ENCODE measurements around the gene IGSF6.
"Not testable (repeated sequence)": the region's sequence is repeated elsewhere in the genome, so short reads cannot be mapped to it uniquely, and the experiment has no call there.

Gene IGSF6

DNA sequence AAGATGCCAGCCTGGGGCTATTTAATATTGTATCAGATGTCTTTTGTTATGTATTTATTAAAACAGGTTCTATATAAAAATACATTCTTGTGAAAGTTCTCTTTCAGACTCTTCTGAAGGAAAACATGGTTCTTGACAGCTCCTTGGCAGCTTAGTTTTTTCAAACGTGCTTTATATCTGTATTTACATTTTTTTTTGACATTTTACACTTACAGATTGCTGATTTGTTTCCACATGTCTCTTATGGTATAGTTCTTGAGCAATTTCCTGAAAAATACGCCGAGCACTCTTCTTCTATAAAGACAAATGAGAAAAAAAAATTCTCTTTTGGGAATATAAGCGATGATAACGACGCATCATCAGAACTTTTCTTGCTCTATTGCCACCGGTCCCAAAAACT is 9.5 kb downstream of the IGSF6 start:
- POLR2A ChIA-PET: no interaction called here
- TF ChIP-seq ELF4 (IDR thresholded peaks at IDR 0.05) (no peak), HDGF (IDR thresholded peaks at IDR 0.05; ENCODE audit: borderline replicate concordance) (no peak)
- no peak for DNase-seq (ENCODE audit: extremely low spot score)
- CTCF ChIA-PET: interaction anchor here (0.7 kb wide), 1 partner anchor 415 kb away, joined by 3 read pairs; no protein-coding TSS in a partner anchor

DNA sequence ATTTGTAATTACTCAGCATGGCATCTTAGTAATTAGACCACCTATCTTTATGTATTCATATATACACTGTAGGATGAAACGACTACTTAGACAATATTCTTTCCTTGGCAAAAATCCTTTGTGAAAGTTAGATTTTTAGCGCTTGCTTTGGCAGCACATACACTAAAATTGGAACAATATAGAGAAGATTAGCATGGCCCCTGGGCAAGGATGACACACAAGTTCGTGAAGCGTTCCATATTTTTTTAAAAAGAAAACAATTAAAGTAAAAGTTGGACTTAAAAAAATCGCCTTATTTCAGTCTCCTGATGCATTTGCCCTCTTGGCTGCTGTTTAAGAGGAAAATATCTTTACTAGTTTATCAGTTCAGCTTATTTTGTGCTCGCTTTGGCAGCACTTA is 10.5 kb downstream of the IGSF6 start:
- CTCF ChIA-PET: no interaction called here
- DNase-seq (ENCODE audit: extremely low spot score): no peak
- TF ChIP-seq CTBP1 (IDR thresholded peaks at IDR 0.05; ENCODE audit: borderline replicate concordance): no peak
- TF ChIP-seq, protein P1, sequence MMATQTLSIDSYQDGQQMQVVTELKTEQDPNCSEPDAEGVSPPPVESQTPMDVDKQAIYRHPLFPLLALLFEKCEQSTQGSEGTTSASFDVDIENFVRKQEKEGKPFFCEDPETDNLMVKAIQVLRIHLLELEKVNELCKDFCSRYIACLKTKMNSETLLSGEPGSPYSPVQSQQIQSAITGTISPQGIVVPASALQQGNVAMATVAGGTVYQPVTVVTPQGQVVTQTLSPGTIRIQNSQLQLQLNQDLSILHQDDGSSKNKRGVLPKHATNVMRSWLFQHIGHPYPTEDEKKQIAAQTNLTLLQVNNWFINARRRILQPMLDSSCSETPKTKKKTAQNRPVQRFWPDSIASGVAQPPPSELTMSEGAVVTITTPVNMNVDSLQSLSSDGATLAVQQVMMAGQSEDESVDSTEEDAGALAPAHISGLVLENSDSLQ (IDR thresholded peaks at IDR 0.05): no peak
- TF ChIP-seq L3MBTL2 (conservative IDR thresholded peaks at IDR 0.05): no peak
- no peak for TF ChIP-seq ZNF384 (IDR thresholded peaks at IDR 0.05)
- TF ChIP-seq BHLHE40 (IDR thresholded peaks at IDR 0.05; ENCODE audit: borderline replicate concordance): no peak
- TF ChIP-seq FOXA1 (IDR thresholded peaks at IDR 0.05): no peak
- TF ChIP-seq ELF4 (IDR thresholded peaks at IDR 0.05): no peak
- TF ChIP-seq FOXM1 (IDR thresholded peaks at IDR 0.05; ENCODE audit: borderline replicate concordance): no peak
- TF ChIP-seq TARDBP (IDR thresholded peaks at IDR 0.05): no peak
- no peak for TF ChIP-seq HDGF (IDR thresholded peaks at IDR 0.05; ENCODE audit: borderline replicate concordance)
- POLR2A ChIA-PET: no interaction called here

DNA sequence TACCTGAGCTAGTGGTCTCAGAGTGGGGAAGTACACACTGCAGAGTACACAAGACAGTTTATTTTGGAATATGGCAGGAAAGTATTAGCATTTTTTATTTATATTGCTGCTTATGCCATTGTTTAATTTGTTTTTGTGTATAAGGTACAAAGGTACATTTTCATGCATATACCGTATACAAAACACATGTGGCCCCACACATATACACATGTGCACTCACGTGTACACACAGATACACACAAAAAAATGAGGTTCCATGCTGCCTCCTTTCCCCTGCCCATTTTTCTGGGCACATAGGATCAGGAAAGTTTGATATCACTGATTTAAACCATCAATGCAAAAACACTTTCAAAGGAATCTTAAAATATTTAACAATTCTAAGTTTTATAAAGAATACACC is 12.9 kb downstream of the IGSF6 start:
- DNase-seq (ENCODE audit: extremely low spot score): no peak
- ChIA-PET CTCF (no interaction called here), POLR2A (no interaction called here)
- TF ChIP-seq ELF4 (IDR thresholded peaks at IDR 0.05) (no peak), CTBP1 (IDR thresholded peaks at IDR 0.05; ENCODE audit: borderline replicate concordance) (no peak), FOXM1 (IDR thresholded peaks at IDR 0.05; ENCODE audit: borderline replicate concordance) (no peak), LEF1 (IDR thresholded peaks at IDR 0.05; ENCODE audit: borderline replicate concordance) (no peak), ZNF384 (IDR thresholded peaks at IDR 0.05) (no peak), ARNT (IDR thresholded peaks at IDR 0.05) (no peak), BHLHE40 (IDR thresholded peaks at IDR 0.05; ENCODE audit: borderline replicate concordance) (no peak), FOXA1 (IDR thresholded peaks at IDR 0.05) (no peak), SP1 (IDR thresholded peaks at IDR 0.05) (no peak)
- TF ChIP-seq, protein P1 (IDR thresholded peaks at IDR 0.05): no peak

DNA sequence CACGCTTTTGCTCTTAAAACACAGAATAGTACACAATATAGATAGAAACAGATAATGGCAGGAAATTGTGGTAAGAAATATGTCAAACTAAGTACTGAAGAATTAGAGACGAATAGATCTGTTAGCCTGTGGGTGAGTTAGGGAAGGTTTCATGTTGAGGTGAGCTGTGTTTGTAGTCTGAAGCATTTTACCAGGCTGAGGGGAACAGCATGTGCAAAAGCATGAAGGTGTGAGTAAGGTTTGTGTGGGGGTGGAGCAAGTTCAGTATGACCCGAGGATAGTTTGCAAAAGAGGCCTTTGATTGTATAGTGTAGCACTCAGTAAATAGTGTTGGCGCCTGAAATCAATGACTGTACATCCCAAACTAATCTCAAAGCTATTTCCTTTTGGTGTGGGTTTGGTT is 13.8 kb downstream of the IGSF6 start:
- POLR2A ChIA-PET: interaction anchor here (0.7 kb wide), 1 partner anchor 38 kb away, joined by 3 read pairs; no protein-coding TSS in a partner anchor
- CTCF ChIA-PET: interaction anchor here (0.6 kb wide), 1 partner anchor 23 kb away, joined by 4 read pairs; no protein-coding TSS in a partner anchor
- no peak for DNase-seq (ENCODE audit: extremely low spot score)

DNA sequence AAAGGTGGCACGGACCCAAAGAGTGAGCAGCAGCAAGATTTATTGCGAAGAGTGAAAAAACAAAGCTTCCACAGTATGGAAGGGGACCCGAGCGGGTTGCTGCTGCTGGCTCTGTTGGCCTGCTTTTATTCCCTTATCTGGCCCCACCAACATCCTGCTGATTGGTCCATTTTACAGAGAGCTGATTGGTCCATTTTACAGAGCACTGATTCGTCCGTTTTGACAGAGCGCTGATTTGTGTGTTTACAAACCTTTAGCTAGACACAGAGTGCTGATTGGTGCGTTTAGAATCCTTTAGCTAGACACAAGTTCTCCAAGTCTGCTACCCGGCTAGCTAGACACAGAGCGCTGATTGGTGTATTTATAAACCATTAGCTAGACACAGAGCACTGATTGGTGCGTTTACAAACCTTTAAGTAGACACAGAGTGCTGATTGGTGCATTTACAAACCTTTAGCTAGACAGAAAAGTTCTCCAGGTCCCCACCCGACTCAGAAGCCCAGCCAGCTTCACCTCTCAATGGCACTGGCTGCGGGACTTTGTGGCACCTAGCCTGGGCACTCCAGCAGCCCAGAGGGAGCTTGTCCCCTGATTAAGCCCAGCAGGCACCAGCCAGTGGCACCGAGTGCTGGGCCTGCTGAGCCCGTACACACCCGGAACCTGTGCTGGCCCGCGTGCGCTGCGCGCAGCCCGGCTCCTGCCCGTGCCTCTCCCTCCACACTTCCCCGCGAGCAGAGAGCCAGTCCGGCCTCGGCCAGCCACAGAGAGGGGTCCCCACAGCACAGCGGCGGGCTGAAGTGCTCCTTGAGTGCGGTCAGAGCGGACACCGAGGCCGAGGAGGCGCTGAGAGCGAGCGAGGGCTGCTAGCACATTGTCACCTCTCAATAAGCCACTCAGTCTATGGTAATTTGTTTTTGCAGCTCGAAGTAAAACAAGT is 15.1 kb downstream of the IGSF6 start:
- CTCF ChIA-PET: interaction anchor here (1.2 kb wide), 1 partner anchor 20 kb away, joined by 4 read pairs; no protein-coding TSS in a partner anchor
- no peak for TF ChIP-seq L3MBTL2 (conservative IDR thresholded peaks at IDR 0.05)
- no peak for TF ChIP-seq FOXA1 (IDR thresholded peaks at IDR 0.05)
- no peak for TF ChIP-seq LEF1 (IDR thresholded peaks at IDR 0.05; ENCODE audit: borderline replicate concordance)
- no peak for TF ChIP-seq FOXK2 (IDR thresholded peaks at IDR 0.05)
- no peak for TF ChIP-seq TARDBP (IDR thresholded peaks at IDR 0.05)
- no peak for TF ChIP-seq ARNT (IDR thresholded peaks at IDR 0.05)
- TF ChIP-seq, protein P1 (IDR thresholded peaks at IDR 0.05): no peak
- TF ChIP-seq HDGF (IDR thresholded peaks at IDR 0.05; ENCODE audit: borderline replicate concordance): no peak
- no peak for TF ChIP-seq CTBP1 (IDR thresholded peaks at IDR 0.05; ENCODE audit: borderline replicate concordance)

More for the DNA sequence above, 13.8 kb downstream of the IGSF6 start:
- TF ChIP-seq FOXA1 (IDR thresholded peaks at IDR 0.05) (no peak), FOXM1 (IDR thresholded peaks at IDR 0.05; ENCODE audit: borderline replicate concordance) (no peak), ELF4 (IDR thresholded peaks at IDR 0.05) (no peak), CTBP1 (IDR thresholded peaks at IDR 0.05; ENCODE audit: borderline replicate concordance) (no peak), HDGF (IDR thresholded peaks at IDR 0.05; ENCODE audit: borderline replicate concordance) (no peak), L3MBTL2 (conservative IDR thresholded peaks at IDR 0.05) (no peak), ARNT (IDR thresholded peaks at IDR 0.05) (no peak), SP1 (IDR thresholded peaks at IDR 0.05) (no peak), NFRKB (IDR thresholded peaks at IDR 0.05) (no peak), TARDBP (IDR thresholded peaks at IDR 0.05) (no peak), BHLHE40 (IDR thresholded peaks at IDR 0.05; ENCODE audit: borderline replicate concordance) (no peak), ZNF384 (IDR thresholded peaks at IDR 0.05) (no peak), SUZ12 (IDR thresholded peaks at IDR 0.05) (no peak), LEF1 (IDR thresholded peaks at IDR 0.05; ENCODE audit: borderline replicate concordance) (no peak)
- TF ChIP-seq, protein P1 (IDR thresholded peaks at IDR 0.05): no peak

DNA sequence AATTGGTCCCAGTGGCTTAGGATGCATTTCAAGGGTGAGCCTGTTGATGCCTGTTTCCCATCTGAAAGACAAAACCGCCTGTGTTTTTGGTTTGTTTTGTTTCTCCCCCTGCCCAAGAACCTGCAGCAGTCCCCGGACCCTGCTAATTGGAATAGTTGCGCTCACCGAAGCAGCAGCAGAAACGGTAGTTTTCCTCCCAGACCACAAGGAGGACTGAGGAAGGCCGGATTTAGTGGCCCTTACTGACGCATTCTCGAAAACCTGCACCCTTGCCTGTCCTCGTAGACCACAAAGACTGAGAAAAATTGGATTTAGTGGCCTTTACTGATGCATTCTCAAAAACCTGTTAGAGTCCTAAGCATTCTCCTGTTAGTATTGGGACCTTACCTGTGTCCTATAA is 16.7 kb downstream of the IGSF6 start:
- POLR2A ChIA-PET; CTCF ChIA-PET; DNase-seq (ENCODE audit: extremely low spot score): not testable (repeated sequence)

More for the DNA sequence above, 15.1 kb downstream of the IGSF6 start:
- DNase-seq (ENCODE audit: extremely low spot score): no peak
- POLR2A ChIA-PET: no interaction called here

Measured in HEK293T (cell line).